G401 (cell line): Measurements from ENCODE around the gene KRT85. TPM values are rescaled to one million over a fixed set of nuclear protein-coding genes. Genes with fewer than 3 reads are reported as not detected.

Experiments used
- DNase-seq: peaks from one replicate; pipeline ENCODE4 v3.0.0-alpha.2; 2015; ENCODE audit warnings: low spot score
- in situ Hi-C: cut with HindIII; loops from 2 replicates; pipeline ENCODE4 v1.10.0; 2016; ENCODE audit warnings: low sequenced_read_pairs, mixed read lengths
- total RNA-seq: library from RNA; depleted of rRNA; stranded (reverse); fragments of >200 nt; shearing (Covaris generic); gene quantifications from 2 replicates; pipeline ENCODE4 v1.2.3, GENCODE V29; 2014

KRT85 gene
- total RNA-seq, 1 experiment from 2014 or later = not detected

- in situ Hi-C loops = no loop called here
- no peak for DNase-seq
These were observed 31.6 kb downstream of the KRT85 start for GRCh38 chr12:52335598-52336262.

GRCh38 chr12:52334185-52334584 lies 33.1 kb downstream of the KRT85 start:
- in situ Hi-C loops = no loop called here
- DNase-seq = no peak

- no peak for DNase-seq
- in situ Hi-C loops = no loop called here
These were observed 34.0 kb downstream of the KRT85 start for GRCh38 chr12:52333321-52333720.

GRCh38 chr12:52332381-52332780 lies 34.9 kb downstream of the KRT85 start:
- in situ Hi-C loops = no loop called here
- no peak for DNase-seq

- no peak for DNase-seq
- in situ Hi-C loops = no loop called here
These were observed 35.4 kb downstream of the KRT85 start for GRCh38 chr12:52331833-52332232.

GRCh38 chr12:52331039-52331438 lies 36.2 kb downstream of the KRT85 start:
- in situ Hi-C loops = no loop called here
- no peak for DNase-seq

- in situ Hi-C loops = no loop called here
These were observed 39.3 kb downstream of the KRT85 start for GRCh38 chr12:52327830-52328500.

GRCh38 chr12:52327052-52327829 lies 40.0 kb downstream of the KRT85 start:
- in situ Hi-C loops = no loop called here
- peak; percentile 89 for DNase-seq

More at GRCh38 chr12:52327830-52328500, 39.3 kb downstream of the KRT85 start:
- no peak for DNase-seq

- no peak for DNase-seq
- in situ Hi-C loops = no loop called here
These were observed 43.2 kb downstream of the KRT85 start for GRCh38 chr12:52324153-52324444.

GRCh38 chr12:52323416-52324152 lies 43.7 kb downstream of the KRT85 start:
- no peak for DNase-seq
- in situ Hi-C loops = no loop called here

GRCh38 chr12:52323001-52323400 lies 44.3 kb downstream of the KRT85 start:
- DNase-seq = no peak
- in situ Hi-C loops = no loop called here

GRCh38 chr12:52322069-52322468 lies 45.2 kb downstream of the KRT85 start:
- DNase-seq = no peak
- in situ Hi-C loops = no loop called here

- in situ Hi-C loops = no loop called here
These were observed 45.9 kb downstream of the KRT85 start for GRCh38 chr12:52321418-52321817.

GRCh38 chr12:52320784-52321400 lies 46.4 kb downstream of the KRT85 start, which contains the start of gene KRT83:
KRT83 (minus strand) TSS chr12:52321398; CDS start chr12:52321335, 63 bp downstream.
- no peak for DNase-seq
- in situ Hi-C loops = no loop called here

More at GRCh38 chr12:52321418-52321817, 45.9 kb downstream of the KRT85 start:
- no peak for DNase-seq

- in situ Hi-C loops = no loop called here
These were observed 48.2 kb downstream of the KRT85 start for GRCh38 chr12:52319097-52319496.

GRCh38 chr12:52318241-52318990 lies 48.9 kb downstream of the KRT85 start:
- in situ Hi-C loops = no loop called here
- DNase-seq = no peak

More at GRCh38 chr12:52319097-52319496, 48.2 kb downstream of the KRT85 start:
- no peak for DNase-seq

GRCh38 chr12:52317468-52318052 lies 49.7 kb downstream of the KRT85 start:
- DNase-seq = no peak
- in situ Hi-C loops = no loop called here

- no peak for DNase-seq
- in situ Hi-C loops = no loop called here
These were observed 50.6 kb downstream of the KRT85 start for GRCh38 chr12:52316701-52317100.
